ENCODE results near the gene SLC32A1. TPM values are rescaled to one million over a fixed set of nuclear protein-coding genes. Genes with fewer than 3 reads are reported as not detected.

SLC32A1 gene
- total RNA-seq, 1 donor from 2014 or later: not detected

GRCh38 chr20:38764567-38765318 is 40.5 kb downstream of the SLC32A1 start:
- no peak overlapping the region for H3K27ac Mint-ChIP-seq
- H3K4me1 Mint-ChIP-seq (ENCODE audit: unreplicated experiment): no peaks in the 10 kb centered on the region
- no peaks in the 10 kb centered on the region for H3K9me3 Mint-ChIP-seq
- no peak overlapping the region for H3K4me3 Mint-ChIP-seq
- peaks cover 22% of the 10 kb centered on the region for H3K36me3 Mint-ChIP-seq
- no peaks in the 10 kb centered on the region for H3K27me3 Mint-ChIP-seq
- no peak for TF ChIP-seq CTCF (conservative IDR thresholded peaks at IDR 0.05)
- DNase-seq (ENCODE audit: extremely low spot score, unreplicated experiment): no peak

GRCh38 chr20:38766071-38766470 is 41.8 kb downstream of the SLC32A1 start:
- no peak overlapping the region for H3K4me3 Mint-ChIP-seq
- no peak overlapping the region for H3K27ac Mint-ChIP-seq
- no peaks in the 10 kb centered on the region for H3K4me1 Mint-ChIP-seq (ENCODE audit: unreplicated experiment)
- no peak for DNase-seq (ENCODE audit: extremely low spot score, unreplicated experiment)
- peaks cover 15% of the 10 kb centered on the region for H3K36me3 Mint-ChIP-seq
- H3K9me3 Mint-ChIP-seq: no peaks in the 10 kb centered on the region
- no peak for TF ChIP-seq CTCF (conservative IDR thresholded peaks at IDR 0.05)
- H3K27me3 Mint-ChIP-seq: no peaks in the 10 kb centered on the region

- H3K27me3 Mint-ChIP-seq: no peaks in the 10 kb centered on the region
Measured at GRCh38 chr20:38769376-38770295, 45.4 kb downstream of the SLC32A1 start.

GRCh38 chr20:38770546-38770945 is 46.3 kb downstream of the SLC32A1 start:
- no peak for DNase-seq (ENCODE audit: extremely low spot score, unreplicated experiment)
- Mint-ChIP-seq H3K4me3 (no peak overlapping the region), H3K4me1 (ENCODE audit: unreplicated experiment) (no peaks in the 10 kb centered on the region), H3K36me3 (peaks cover 35% of the 10 kb centered on the region), H3K27ac (no peak overlapping the region), H3K27me3 (no peaks in the 10 kb centered on the region), H3K9me3 (peaks cover 8% of the 10 kb centered on the region)
- TF ChIP-seq CTCF (conservative IDR thresholded peaks at IDR 0.05): no peak

More at GRCh38 chr20:38769376-38770295, 45.4 kb downstream of the SLC32A1 start:
- Mint-ChIP-seq H3K27ac (no peak overlapping the region), H3K9me3 (peaks cover 8% of the 10 kb centered on the region), H3K36me3 (peaks cover 31% of the 10 kb centered on the region), H3K4me3 (no peak overlapping the region), H3K4me1 (ENCODE audit: unreplicated experiment) (no peaks in the 10 kb centered on the region)
- DNase-seq (ENCODE audit: extremely low spot score, unreplicated experiment): no peak
- no peak for TF ChIP-seq CTCF (conservative IDR thresholded peaks at IDR 0.05)

- Mint-ChIP-seq H3K27me3 (no peaks in the 10 kb centered on the region), H3K9me3 (peaks cover 8% of the 10 kb centered on the region), H3K36me3 (peaks cover 35% of the 10 kb centered on the region), H3K4me3 (no peak overlapping the region), H3K27ac (no peak overlapping the region), H3K4me1 (ENCODE audit: unreplicated experiment) (no peaks in the 10 kb centered on the region)
- no peak for DNase-seq (ENCODE audit: extremely low spot score, unreplicated experiment)
- TF ChIP-seq CTCF (conservative IDR thresholded peaks at IDR 0.05): no peak
Measured at GRCh38 chr20:38770970-38771369, 46.7 kb downstream of the SLC32A1 start.

Data from type B pancreatic cell (in vitro differentiated cells).